ENCODE results near the gene CNOT6. TPM values are rescaled to one million over a fixed set of nuclear protein-coding genes. Genes with fewer than 3 reads are reported as not detected.
"Not testable (repeated sequence)": the region's sequence is repeated elsewhere in the genome, so short reads cannot be mapped to it uniquely, and the experiment has no call there.

Gene CNOT6
- 10 to 100 TPM; 20.9 to 32.4 (median 26.1) TPM for total RNA-seq
- total RNA-seq (2013), result 21.3 TPM

GRCh38 chr5:180494060-180494509 lies at the start of gene CNOT6:
CNOT6 (plus strand) TSS chr5:180494379; CDS start chr5:180529277, 34,898 bp downstream.
- Histone ChIP-seq H3K27ac (ENCODE audit: low read length) (peak within 1 kb of the TSS; percentile 86), H3K4me3 (ENCODE audit: low read length) (peak within 1 kb of the TSS; percentile 60), H3K36me3 (ENCODE audit: control insufficient read depth, insufficient read depth, low read length) (no peaks in the 10 kb centered on the region), H3K9me3 (ENCODE audit: control insufficient read depth, insufficient read depth, low read length) (no peaks in the 10 kb centered on the region), H3K4me1 (ENCODE audit: control insufficient read depth, insufficient read depth, low read length) (peaks cover 23% of the 10 kb centered on the region), H3K27me3 (ENCODE audit: control insufficient read depth, insufficient read depth, low read length) (no peaks in the 10 kb centered on the region)
- Mint-ChIP-seq H3K4me1 (peaks cover 28 to 37% of the 10 kb centered on the region in 2 donors), H3K27ac (peak within 1 kb of the TSS; percentile 57 to 86), H3K27me3 (ENCODE audit: low read depth in 2 of 2) (no peaks in the 10 kb centered on the region), H3K36me3 (no peaks in the 10 kb centered on the region), H3K9me3 (no peaks in the 10 kb centered on the region), H3K4me3 (peak within 1 kb of the TSS; percentile 85)
- under 1% methylated on average over 56 of the region's 56 CpGs for whole genome bisulfite sequencing (ENCODE audit: insufficient coverage)
- no peak for TF ChIP-seq CTCF (IDR thresholded peaks at IDR 0.05)
- intact Hi-C loops (cut with micrococcal nuclease), result no loop called here
- DNase-seq, result peak; percentile 96 to 98
- ATAC-seq, result peak; percentile 93 to 99 (median 93)

- H3K36me3 ChIP-seq (ENCODE audit: control insufficient read depth, insufficient read depth, low read length), result no peaks in the 10 kb centered on the region
- no peak for TF ChIP-seq CTCF (IDR thresholded peaks at IDR 0.05)
- H3K4me1 Mint-ChIP-seq, result no peaks in the 10 kb centered on the region
- no peaks in the 10 kb centered on the region for H3K4me1 ChIP-seq (ENCODE audit: control insufficient read depth, insufficient read depth, low read length)
- H3K9me3 ChIP-seq (ENCODE audit: control insufficient read depth, insufficient read depth, low read length), result no peaks in the 10 kb centered on the region
- no peak overlapping the region for H3K4me3 ChIP-seq (ENCODE audit: low read length)
- H3K36me3 Mint-ChIP-seq, result no peaks in the 10 kb centered on the region
- DNase-seq (no peak), ATAC-seq (no peak)
- 92% methylated on average over 2 of the region's 2 CpGs for WGBS (ENCODE audit: insufficient coverage)
- no peak overlapping the region for H3K27ac Mint-ChIP-seq
- H3K27ac ChIP-seq (ENCODE audit: low read length), result no peak overlapping the region
- H3K27me3 Mint-ChIP-seq (ENCODE audit: low read depth in 2 of 2), result peaks cover 22 to 42% of the 10 kb centered on the region in 2 donors
- no peak overlapping the region for H3K4me3 Mint-ChIP-seq
- peaks cover 5% of the 10 kb centered on the region for H3K27me3 ChIP-seq (ENCODE audit: control insufficient read depth, insufficient read depth, low read length)
- intact Hi-C loops (cut with micrococcal nuclease), result no loop called here
- H3K9me3 Mint-ChIP-seq, result no peaks in the 10 kb centered on the region
These were observed 39.4 kb upstream of the CNOT6 start for GRCh38 chr5:180454752-180455151.

- Mint-ChIP-seq H3K9me3 (no peaks in the 10 kb centered on the region), H3K27me3 (ENCODE audit: low read depth in 2 of 2) (peaks cover 15 to 33% of the 10 kb centered on the region in 2 donors), H3K36me3 (no peaks in the 10 kb centered on the region), H3K4me1 (no peaks in the 10 kb centered on the region), H3K27ac (no peak overlapping the region), H3K4me3 (no peak overlapping the region)
- Histone ChIP-seq H3K36me3 (ENCODE audit: control insufficient read depth, insufficient read depth, low read length) (no peaks in the 10 kb centered on the region), H3K27ac (ENCODE audit: low read length) (no peak overlapping the region), H3K9me3 (ENCODE audit: control insufficient read depth, insufficient read depth, low read length) (no peaks in the 10 kb centered on the region), H3K27me3 (ENCODE audit: control insufficient read depth, insufficient read depth, low read length) (peaks cover 5% of the 10 kb centered on the region), H3K4me1 (ENCODE audit: control insufficient read depth, insufficient read depth, low read length) (no peaks in the 10 kb centered on the region), H3K4me3 (ENCODE audit: low read length) (no peak overlapping the region)
- 89% methylated on average over 1 of the region's 1 CpG for WGBS (ENCODE audit: insufficient coverage)
- intact Hi-C loops (cut with micrococcal nuclease), result no loop called here
- no peak for TF ChIP-seq CTCF (IDR thresholded peaks at IDR 0.05)
- DNase-seq (no peak), ATAC-seq (no peak)
These were observed 38.3 kb upstream of the CNOT6 start for GRCh38 chr5:180455872-180456271.

GRCh38 chr5:180456792-180457191 lies 37.4 kb upstream of the CNOT6 start:
- no peak for TF ChIP-seq CTCF (IDR thresholded peaks at IDR 0.05)
- no peak overlapping the region for H3K27ac Mint-ChIP-seq
- H3K4me1 ChIP-seq (ENCODE audit: control insufficient read depth, insufficient read depth, low read length), result no peaks in the 10 kb centered on the region
- H3K4me3 ChIP-seq (ENCODE audit: low read length), result no peak overlapping the region
- no peak overlapping the region for H3K4me3 Mint-ChIP-seq
- no peaks in the 10 kb centered on the region for H3K36me3 ChIP-seq (ENCODE audit: control insufficient read depth, insufficient read depth, low read length)
- no peak for ATAC-seq
- H3K27me3 Mint-ChIP-seq (ENCODE audit: low read depth in 2 of 2), result peaks cover 7 to 24% of the 10 kb centered on the region in 2 donors
- intact Hi-C loops (cut with micrococcal nuclease), result no loop called here
- no peak overlapping the region for H3K27ac ChIP-seq (ENCODE audit: low read length)
- no peak for DNase-seq
- no peaks in the 10 kb centered on the region for H3K9me3 Mint-ChIP-seq
- 52% methylated on average over 2 of the region's 3 CpGs for WGBS (ENCODE audit: insufficient coverage)
- no peaks in the 10 kb centered on the region for H3K36me3 Mint-ChIP-seq
- H3K9me3 ChIP-seq (ENCODE audit: control insufficient read depth, insufficient read depth, low read length), result no peaks in the 10 kb centered on the region
- no peaks in the 10 kb centered on the region for H3K4me1 Mint-ChIP-seq
- peaks cover 2% of the 10 kb centered on the region for H3K27me3 ChIP-seq (ENCODE audit: control insufficient read depth, insufficient read depth, low read length)

GRCh38 chr5:180458852-180459673 lies 35.1 kb upstream of the CNOT6 start:
- ATAC-seq; H3K4me1 Mint-ChIP-seq; H3K4me1 ChIP-seq (ENCODE audit: control insufficient read depth, insufficient read depth, low read length); H3K9me3 Mint-ChIP-seq; H3K4me3 Mint-ChIP-seq; H3K27me3 ChIP-seq (ENCODE audit: control insufficient read depth, insufficient read depth, low read length); DNase-seq; H3K27ac ChIP-seq (ENCODE audit: low read length); H3K27ac Mint-ChIP-seq; intact Hi-C loops (cut with micrococcal nuclease); H3K36me3 ChIP-seq (ENCODE audit: control insufficient read depth, insufficient read depth, low read length); H3K9me3 ChIP-seq (ENCODE audit: control insufficient read depth, insufficient read depth, low read length); H3K4me3 ChIP-seq (ENCODE audit: low read length); H3K36me3 Mint-ChIP-seq: not testable (repeated sequence)
- WGBS (ENCODE audit: insufficient coverage), result 96% methylated on average over 61 of the region's 61 CpGs
- H3K27me3 Mint-ChIP-seq (ENCODE audit: low read depth in 2 of 2), result peaks cover 5 to 10% of the 10 kb centered on the region in 2 donors
